Activated naive CD4-positive, alpha-beta T cell treated with anti-CD3 and anti-CD28 coated beads for 36 hours (primary cell): ENCODE measurements around the gene DELE1. TPM values are rescaled to one million over a fixed set of nuclear protein-coding genes. Genes with fewer than 3 reads are reported as not detected.
"Not testable (repeated sequence)": the region's sequence is repeated elsewhere in the genome, so short reads cannot be mapped to it uniquely, and the experiment has no call there.

Experiments used
- CTCF ChIA-PET: fragments of 350-600 bp; sonication (Branson Sonifier 250); formaldehyde crosslinking; loops from one replicate; lab custom pipeline; 2021; ENCODE audit warnings: antibody characterized with exemption; lab: Charles Lee
- DNase-seq: peaks from one replicate; pipeline ENCODE4 v3.0.0-alpha.2; 2020
- H3K27ac Mint-ChIP-seq: one replicate; pipeline ENCODE4 v1.8.0; 2021; ENCODE audit warnings: mild to moderate bottlenecking, mixed read lengths
- H3K27me3 Mint-ChIP-seq: one replicate; pipeline ENCODE4 v1.8.0; 2021; ENCODE audit warnings: low read depth, mixed read lengths
- H3K36me3 Mint-ChIP-seq: one replicate; pipeline ENCODE4 v1.8.0; 2021; ENCODE audit warnings: low read depth, mixed read lengths
- H3K4me1 Mint-ChIP-seq: one replicate; pipeline ENCODE4 v1.8.0; 2021; ENCODE audit warnings: low read depth, mixed read lengths
- H3K4me3 Mint-ChIP-seq: one replicate; pipeline ENCODE4 v1.8.0; 2021; ENCODE audit warnings: mild to moderate bottlenecking, moderate library complexity, mixed read lengths
- H3K9me3 Mint-ChIP-seq: one replicate; pipeline ENCODE4 v1.8.0; 2021; ENCODE audit warnings: mixed read lengths
- intact Hi-C: fragments of 100-400 bp; cut with micrococcal nuclease; formaldehyde crosslinking; loops from one replicate; pipeline ENCODE4 v1.15.1; 2023
- total RNA-seq, 2 experiments: library from RNA; stranded (reverse); gene quantifications; one replicate each; pipeline ENCODE4 v1.2.3, GENCODE V29; 2021

DELE1 gene
- total RNA-seq, 2 experiments from 2014 or later = 48.0 to 50.6 TPM

DNA sequence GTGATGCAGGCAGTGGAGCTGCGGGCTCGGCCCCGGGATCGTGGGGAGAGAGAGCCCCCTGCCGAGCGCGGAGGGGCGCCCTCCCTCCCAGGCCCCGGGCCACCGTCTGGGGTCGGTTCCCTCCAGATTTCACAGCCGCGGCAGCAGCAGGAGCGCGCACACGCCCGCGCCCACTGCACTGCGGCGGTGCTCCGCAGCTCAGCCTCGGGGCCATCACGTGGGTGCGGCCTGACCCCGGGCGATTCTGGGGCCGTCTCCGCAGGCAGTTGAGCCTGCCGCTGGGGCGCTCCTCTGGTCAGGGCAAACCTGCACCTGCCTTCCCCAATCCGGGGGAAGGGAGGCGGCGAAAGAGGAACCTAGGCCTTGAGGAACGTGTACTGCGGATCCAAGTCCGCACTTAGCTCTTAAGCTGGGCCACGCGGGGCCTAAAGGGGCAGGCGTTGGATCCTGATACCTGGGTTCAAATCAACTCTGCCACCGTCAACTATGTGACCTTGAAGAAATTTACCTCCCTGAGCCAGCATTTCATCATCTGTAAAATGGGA lies 9.4 kb upstream of the DELE1 start:
- peaks cover 22% of the 10 kb centered on the region for H3K27me3 Mint-ChIP-seq
- CTCF ChIA-PET = interaction anchor here (0.9 to 8.8 kb wide), 7 partner anchors 10 to 223 kb away, joined by 3 to 58 read pairs (median 3); partner anchors contain the start of genes DELE1 and PCDH12
- intact Hi-C loops = loop anchor here (2.0 kb wide), 1 partner anchor 25 kb away; no protein-coding TSS in a partner anchor
- DNase-seq = peak; percentile 25
- H3K36me3 Mint-ChIP-seq = no peaks in the 10 kb centered on the region
- H3K4me1 Mint-ChIP-seq = peaks cover 5% of the 10 kb centered on the region
- H3K9me3 Mint-ChIP-seq = no peaks in the 10 kb centered on the region
- peak overlapping the region; percentile 35 for H3K4me3 Mint-ChIP-seq
- no peak overlapping the region for H3K27ac Mint-ChIP-seq

- intact Hi-C loops = loop anchor here (2.0 kb wide), 1 partner anchor 26 kb away; no protein-coding TSS in a partner anchor
- H3K9me3 Mint-ChIP-seq = no peaks in the 10 kb centered on the region
- no peak for DNase-seq
- H3K36me3 Mint-ChIP-seq = no peaks in the 10 kb centered on the region
- H3K27me3 Mint-ChIP-seq = peaks cover 22% of the 10 kb centered on the region
- H3K4me1 Mint-ChIP-seq = peaks cover 5% of the 10 kb centered on the region
- no peak overlapping the region for H3K27ac Mint-ChIP-seq
- H3K4me3 Mint-ChIP-seq = peak overlapping the region; percentile 35
- CTCF ChIA-PET = interaction anchor here (0.9 to 8.8 kb wide), 9 partner anchors 8 to 223 kb away, joined by 3 to 58 read pairs (median 3); partner anchors contain the start of genes DELE1 and PCDH12
These were observed 8.9 kb upstream of the DELE1 start for GRCh38 chr5:141914797-141915196.

- Mint-ChIP-seq H3K27ac (no peak overlapping the region), H3K4me3 (no peak overlapping the region), H3K4me1 (peaks cover 5% of the 10 kb centered on the region), H3K36me3 (no peaks in the 10 kb centered on the region), H3K9me3 (no peaks in the 10 kb centered on the region), H3K27me3 (peaks cover 22% of the 10 kb centered on the region)
- CTCF ChIA-PET = interaction anchor here (0.7 to 8.8 kb wide), 5 partner anchors 9 to 224 kb away, joined by 3 to 58 read pairs (median 3); partner anchors contain the start of gene PCDH12
- intact Hi-C loops = loop anchor here (2.0 kb wide), 1 partner anchor 27 kb away; no protein-coding TSS in a partner anchor
- DNase-seq = no peak
These were observed 7.8 kb upstream of the DELE1 start for GRCh38 chr5:141915881-141916336.

DNA sequence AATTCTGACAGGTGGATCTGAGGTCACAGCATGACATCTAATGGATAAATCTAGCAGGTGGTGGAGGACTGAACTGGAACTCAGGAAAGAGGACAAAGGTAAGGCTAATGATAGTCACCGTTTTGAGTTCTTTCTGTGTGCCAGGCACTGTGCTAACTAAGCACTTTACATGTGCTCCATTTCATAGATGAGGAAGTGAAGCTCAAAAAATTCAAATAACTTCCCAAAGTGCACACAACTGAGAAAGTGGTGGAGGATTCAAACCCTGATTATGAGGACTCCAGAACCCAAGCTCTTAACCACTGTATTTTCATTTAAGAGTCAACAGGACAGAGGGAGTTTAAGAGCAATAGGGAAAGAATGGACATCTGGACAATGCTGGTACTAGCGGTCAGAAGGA lies 7.1 kb upstream of the DELE1 start:
- peaks cover 22% of the 10 kb centered on the region for H3K27me3 Mint-ChIP-seq
- CTCF ChIA-PET = interaction anchor here (0.7 to 8.8 kb wide), 3 partner anchors 36 to 225 kb away, joined by 3 to 58 read pairs (median 6); partner anchors contain the start of gene PCDH12

GRCh38 chr5:141917760-141918159 lies 5.9 kb upstream of the DELE1 start:
- Mint-ChIP-seq H3K4me1 (peaks cover 5% of the 10 kb centered on the region), H3K27me3 (peaks cover 19% of the 10 kb centered on the region), H3K27ac (no peak overlapping the region), H3K36me3 (no peaks in the 10 kb centered on the region), H3K4me3 (no peak overlapping the region), H3K9me3 (no peaks in the 10 kb centered on the region)
- CTCF ChIA-PET = interaction anchor here (0.9 to 8.8 kb wide), 2 partner anchors 41 to 280 kb away, joined by 3 to 58 read pairs; partner anchors contain the start of gene PCDH12
- intact Hi-C loops = no loop called here
- DNase-seq = no peak

More for the DNA sequence above, 7.1 kb upstream of the DELE1 start:
- no peak for DNase-seq
- Mint-ChIP-seq H3K9me3 (no peaks in the 10 kb centered on the region), H3K36me3 (no peaks in the 10 kb centered on the region), H3K27ac (no peak overlapping the region), H3K4me1 (peaks cover 5% of the 10 kb centered on the region), H3K4me3 (no peak overlapping the region)
- intact Hi-C loops = no loop called here

GRCh38 chr5:141919218-141920119 lies 4.2 kb upstream of the DELE1 start:
- Mint-ChIP-seq H3K36me3 (peaks cover 2% of the 10 kb centered on the region), H3K27me3 (peaks cover 7% of the 10 kb centered on the region), H3K4me3 (no peak overlapping the region), H3K4me1 (peaks cover 8% of the 10 kb centered on the region), H3K9me3 (no peaks in the 10 kb centered on the region), H3K27ac (no peak overlapping the region)
- intact Hi-C loops = no loop called here
- CTCF ChIA-PET = interaction anchor here (1.0 to 8.8 kb wide), 2 partner anchors 39 to 41 kb away, joined by 4 to 58 read pairs; partner anchors contain the start of genes PCDH1 and PCDH12
- DNase-seq = no peak

DNA sequence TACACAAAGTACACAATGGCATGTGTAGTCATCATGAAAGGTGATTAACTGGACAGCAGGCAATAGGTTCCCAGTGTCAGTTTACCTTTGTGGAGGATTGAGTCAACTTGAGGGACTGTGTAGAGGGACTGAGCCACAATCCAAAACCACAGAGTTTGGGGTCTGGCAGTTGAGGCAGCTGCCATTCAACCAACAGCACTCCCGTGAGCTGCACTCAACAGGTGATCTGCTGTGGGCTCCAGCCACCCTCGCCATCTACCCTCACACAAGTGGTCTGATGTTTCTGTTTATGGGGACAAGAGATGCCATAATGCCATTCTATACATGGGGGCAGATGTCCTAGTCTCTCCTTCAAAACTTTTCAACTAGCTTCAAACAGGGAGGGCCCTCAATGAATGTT lies 2.9 kb upstream of the DELE1 start:
- no peaks in the 10 kb centered on the region for H3K9me3 Mint-ChIP-seq
- H3K27me3 Mint-ChIP-seq = no peaks in the 10 kb centered on the region
- peaks cover 8% of the 10 kb centered on the region for H3K36me3 Mint-ChIP-seq
- intact Hi-C loops = no loop called here
- no peak for DNase-seq
- peaks cover 16% of the 10 kb centered on the region for H3K4me1 Mint-ChIP-seq
- H3K4me3 Mint-ChIP-seq = no peak overlapping the region
- CTCF ChIA-PET = interaction anchor here (1.0 to 8.8 kb wide), 2 partner anchors 38 to 109 kb away, joined by 4 to 58 read pairs; partner anchors contain the start of gene PCDH12
- H3K27ac Mint-ChIP-seq = no peak overlapping the region

- Mint-ChIP-seq H3K4me1 (peaks cover 18% of the 10 kb centered on the region), H3K36me3 (peaks cover 13% of the 10 kb centered on the region), H3K27ac (peak overlapping the region; percentile 93), H3K4me3 (peak overlapping the region; percentile 90)
- DNase-seq = peak; percentile 39
- not testable (repeated sequence) for H3K27me3 Mint-ChIP-seq, H3K9me3 Mint-ChIP-seq
- CTCF ChIA-PET = interaction anchor here (0.5 to 4.1 kb wide), 9 partner anchors 38 to 331 kb away, joined by 3 to 33 read pairs (median 4); partner anchors contain the start of gene PCDH1
- intact Hi-C loops = loop anchor here (1.0 kb wide), 4 partner anchors 37 to 300 kb away; partner anchors contain the start of gene RNF14
These were observed 734 bp upstream of the DELE1 start for GRCh38 chr5:141922827-141923447.

DNA sequence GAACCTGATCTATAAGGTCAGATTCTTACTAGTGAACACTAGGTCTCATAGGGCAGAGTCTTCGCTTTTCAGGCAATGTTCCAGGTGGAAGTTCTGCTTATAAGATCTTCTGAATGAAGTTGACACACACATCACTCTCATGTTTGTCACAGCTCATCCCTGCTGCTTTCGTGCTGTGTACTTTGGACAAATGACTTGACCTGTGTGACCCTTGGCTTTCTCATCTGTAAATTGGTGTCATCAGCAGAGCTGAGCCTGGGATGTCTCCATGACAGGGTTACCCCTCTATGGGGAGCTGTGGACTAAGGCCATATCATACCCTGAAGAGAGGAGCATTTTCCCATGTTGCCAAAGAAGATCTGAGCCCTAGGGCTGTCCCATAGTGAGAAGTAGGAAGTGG lies 2.8 kb downstream of the DELE1 start:
- no peaks in the 10 kb centered on the region for H3K9me3 Mint-ChIP-seq
- peaks cover 33% of the 10 kb centered on the region for H3K36me3 Mint-ChIP-seq
- peaks cover 18% of the 10 kb centered on the region for H3K4me1 Mint-ChIP-seq
- intact Hi-C loops = no loop called here
- H3K27ac Mint-ChIP-seq = no peak overlapping the region
- no peak for DNase-seq
- H3K27me3 Mint-ChIP-seq = no peaks in the 10 kb centered on the region
- CTCF ChIA-PET = no interaction called here
- H3K4me3 Mint-ChIP-seq = no peak overlapping the region

DNA sequence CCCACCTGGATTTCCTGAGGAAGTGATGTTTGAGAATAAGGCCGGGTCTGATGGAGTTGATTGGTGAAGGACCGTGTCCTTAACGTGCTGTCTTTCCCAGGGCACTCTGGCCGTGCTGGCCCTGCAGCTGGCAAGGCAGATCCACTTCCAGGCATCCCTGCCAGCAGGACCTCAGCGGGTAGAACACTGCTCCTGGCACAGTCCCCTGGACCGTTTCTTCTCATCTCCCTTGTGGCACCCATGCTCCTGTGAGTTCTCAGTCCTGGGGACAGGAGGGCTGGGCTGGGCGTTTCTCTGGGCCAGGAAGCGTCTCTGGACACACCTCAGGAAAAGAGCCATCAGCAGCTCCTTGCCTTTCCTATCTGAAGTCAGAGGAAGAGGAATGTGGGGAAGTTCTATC lies 4.4 kb downstream of the DELE1 start:
- Mint-ChIP-seq H3K27me3 (no peaks in the 10 kb centered on the region), H3K4me3 (no peak overlapping the region), H3K9me3 (no peaks in the 10 kb centered on the region), H3K4me1 (peaks cover 15% of the 10 kb centered on the region), H3K36me3 (peaks cover 35% of the 10 kb centered on the region), H3K27ac (no peak overlapping the region)
- CTCF ChIA-PET = interaction anchor here (0.6 kb wide), 1 partner anchor 70 kb away, joined by 5 read pairs; no protein-coding TSS in a partner anchor
- intact Hi-C loops = no loop called here
- no peak for DNase-seq

- peaks cover 36% of the 10 kb centered on the region for H3K36me3 Mint-ChIP-seq
- no peaks in the 10 kb centered on the region for H3K9me3 Mint-ChIP-seq
- H3K4me3 Mint-ChIP-seq = no peak overlapping the region
- no peaks in the 10 kb centered on the region for H3K27me3 Mint-ChIP-seq
- intact Hi-C loops = no loop called here
- CTCF ChIA-PET = no interaction called here
- H3K27ac Mint-ChIP-seq = no peak overlapping the region
- peaks cover 9% of the 10 kb centered on the region for H3K4me1 Mint-ChIP-seq
- DNase-seq = no peak
These were observed 5.9 kb downstream of the DELE1 start for GRCh38 chr5:141929398-141930058.
